ENCODE results near the gene SLC45A2.
"Not testable (repeated sequence)": the region's sequence is repeated elsewhere in the genome, so short reads cannot be mapped to it uniquely, and the experiment has no call there.

SLC45A2 gene

GRCh38 chr5:33931136-33931535 lies 53.4 kb downstream of the SLC45A2 start:
- FAIRE-seq = no peak
- no peak for DNase-seq (ENCODE audit: insufficient read length, low spot score)

- FAIRE-seq (peak; percentile 42), DNase-seq (ENCODE audit: insufficient read length, low spot score) (no peak)
Observed at GRCh38 chr5:33929925-33930690, 54.4 kb downstream of the SLC45A2 start.

GRCh38 chr5:33928283-33928682 lies 56.2 kb downstream of the SLC45A2 start:
- no peak for DNase-seq (ENCODE audit: insufficient read length, low spot score)
- peak; percentile 16 for FAIRE-seq

- FAIRE-seq (no peak), DNase-seq (ENCODE audit: insufficient read length, low spot score) (no peak)
Observed at GRCh38 chr5:33927685-33928084, 56.8 kb downstream of the SLC45A2 start.

- FAIRE-seq = no peak
- DNase-seq (ENCODE audit: insufficient read length, low spot score) = no peak
Observed at GRCh38 chr5:33925278-33925677, 59.2 kb downstream of the SLC45A2 start.

GRCh38 chr5:33921002-33921401 lies 63.5 kb downstream of the SLC45A2 start:
- FAIRE-seq (no peak), DNase-seq (ENCODE audit: insufficient read length, low spot score) (no peak)

GRCh38 chr5:33914844-33915243 lies 69.6 kb downstream of the SLC45A2 start:
- DNase-seq (ENCODE audit: insufficient read length, low spot score); FAIRE-seq: not testable (repeated sequence)

- FAIRE-seq; DNase-seq (ENCODE audit: insufficient read length, low spot score): not testable (repeated sequence)
Observed at GRCh38 chr5:33906248-33906647, 78.2 kb downstream of the SLC45A2 start.

GRCh38 chr5:33905381-33905780 lies 79.1 kb downstream of the SLC45A2 start:
- no peak for DNase-seq (ENCODE audit: insufficient read length, low spot score)
- FAIRE-seq = no peak

- FAIRE-seq (no peak), DNase-seq (ENCODE audit: insufficient read length, low spot score) (no peak)
Observed at GRCh38 chr5:33903118-33903517, 81.4 kb downstream of the SLC45A2 start.

- DNase-seq (ENCODE audit: insufficient read length, low spot score) = no peak
Observed at GRCh38 chr5:33901156-33901555, 83.3 kb downstream of the SLC45A2 start.

More at GRCh38 chr5:33901156-33901555, 83.3 kb downstream of the SLC45A2 start:
- FAIRE-seq = peak; percentile 23
